GM12873 (cell line): Measurements from ENCODE around the gene H2AZ1.

ENCODE experiments used
- CTCF ChIP-seq: IDR thresholded peaks from 2 replicates; pipeline ENCODE4 v1.5.1; 2012; ENCODE audit warnings: low read depth, mild to moderate bottlenecking, moderate library complexity, low read length, control low read depth; ENCODE audit not compliant: insufficient read depth; ENCODE audit errors: missing control alignments

H2AZ1 gene

DNA sequence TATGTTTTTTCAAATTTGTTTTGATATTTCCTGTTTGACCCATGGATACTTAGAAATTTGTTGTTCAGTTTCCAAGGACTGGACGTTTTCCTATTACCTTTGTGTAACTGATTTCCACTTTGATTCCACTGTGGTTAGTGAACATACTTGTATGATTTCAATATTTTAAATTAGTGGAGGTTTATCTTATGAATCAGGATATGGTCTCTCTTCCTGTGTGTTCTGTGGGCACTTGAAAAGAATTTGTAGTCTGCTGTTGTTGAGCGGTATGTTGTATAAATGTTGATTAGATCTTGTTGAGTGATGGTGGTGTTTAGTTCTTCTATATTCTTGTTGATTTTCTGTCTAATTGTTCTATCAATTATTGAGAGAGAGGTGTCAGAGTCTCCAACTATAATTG is 34.6 kb downstream of the H2AZ1 start:
- no peak for TF ChIP-seq CTCF
